D341Med (cell line): ENCODE results near the gene CPSF3.
"Not testable (repeated sequence)": the region's sequence is repeated elsewhere in the genome, so short reads cannot be mapped to it uniquely, and the experiment has no call there.

Source experiments
- DNase-seq: peaks from one replicate; pipeline ENCODE4 v3.0.0; 2012; ENCODE audit warnings: low spot score

The CPSF3 gene

GRCh38 chr2:9394816-9395215, 28.6 kb upstream of the CPSF3 start:
- DNase-seq = no peak

GRCh38 chr2:9397201-9397600, 26.3 kb upstream of the CPSF3 start:
- no peak for DNase-seq

GRCh38 chr2:9398251-9398650, 25.2 kb upstream of the CPSF3 start:
- not testable (repeated sequence) for DNase-seq

- DNase-seq = no peak
Observed at GRCh38 chr2:9398881-9399780, 24.3 kb upstream of the CPSF3 start.

GRCh38 chr2:9400268-9401058, 23.0 kb upstream of the CPSF3 start:
- DNase-seq = no peak

GRCh38 chr2:9401059-9401547, 22.4 kb upstream of the CPSF3 start:
- no peak for DNase-seq

GRCh38 chr2:9401646-9402371, 21.6 kb upstream of the CPSF3 start:
- no peak for DNase-seq

- DNase-seq = no peak
Observed at GRCh38 chr2:9403924-9404323, 19.5 kb upstream of the CPSF3 start.

GRCh38 chr2:9404451-9404850, 19.0 kb upstream of the CPSF3 start:
- no peak for DNase-seq

- no peak for DNase-seq
Observed at GRCh38 chr2:9405636-9406035, 17.8 kb upstream of the CPSF3 start.

- no peak for DNase-seq
Observed at GRCh38 chr2:9406529-9407362, 16.7 kb upstream of the CPSF3 start.

GRCh38 chr2:9407363-9407811, 16.1 kb upstream of the CPSF3 start:
- no peak for DNase-seq

- DNase-seq = no peak
Observed at GRCh38 chr2:9408641-9409151, 14.8 kb upstream of the CPSF3 start.

- DNase-seq = no peak
Observed at GRCh38 chr2:9410108-9410507, 13.3 kb upstream of the CPSF3 start.

GRCh38 chr2:9412781-9413180, 10.7 kb upstream of the CPSF3 start:
- DNase-seq = no peak

- DNase-seq = no peak
Observed at GRCh38 chr2:9415516-9416169, 7.8 kb upstream of the CPSF3 start.

- no peak for DNase-seq
Observed at GRCh38 chr2:9416267-9416961, 7.0 kb upstream of the CPSF3 start.

- no peak for DNase-seq
Observed at GRCh38 chr2:9416962-9417316, 6.5 kb upstream of the CPSF3 start.

GRCh38 chr2:9417725-9418124, 5.7 kb upstream of the CPSF3 start:
- no peak for DNase-seq

- no peak for DNase-seq
Observed at GRCh38 chr2:9418746-9419145, 4.7 kb upstream of the CPSF3 start.
